Body of pancreas (tissue), 4 donors: ENCODE measurements around the gene TRIM62.

Experiments used
- CTCF ChIP-seq, 7 experiments: fragments of 450-650 bp in 4 of 7; fragments of 200-600 bp in 3 of 7; sonication (generic) in 3 of 7; IDR thresholded peaks; one replicate each; pipeline ENCODE4 v1.5.1; 2016 to 2019; ENCODE audit warnings: antibody characterized with exemption in 7 of 7
- POLR2A ChIP-seq, 3 donors: fragments of 450-650 bp; IDR thresholded peaks; one replicate each; pipeline ENCODE4 v1.6.1; 2016; ENCODE audit warnings: antibody characterized with exemption in 3 of 3, mild to moderate bottlenecking in 2 of 3

- no peak for TF ChIP-seq CTCF (IDR thresholded peaks at IDR 0.05)
- no peak for TF ChIP-seq POLR2A (IDR thresholded peaks at IDR 0.05)
Measured at GRCh38 chr1:33132549-33132948, 49.3 kb downstream of the TRIM62 start.
